K562 (cell line): ENCODE results near the gene WDFY2. TPM values are rescaled to one million over a fixed set of nuclear protein-coding genes. Genes with fewer than 3 reads are reported as not detected.

ENCODE experiments used
- SAP30 ChIP-seq: fragments of 200-600 bp; sonication (generic); IDR thresholded peaks from 2 replicates; pipeline ENCODE4 v1.6.1; 2012; ENCODE audit warnings: borderline replicate concordance, low read depth, mild to moderate bottlenecking, moderate library complexity, low read length, control low read depth, inconsistent platforms; ENCODE audit not compliant: insufficient read depth, poor library complexity, severe bottlenecking
- TEAD4 ChIP-seq, 2 experiments: sonication (generic) in 1 of 2; formaldehyde crosslinking in 1 of 2; IDR thresholded peaks; 2 replicates each; pipeline versions ENCODE4 v1.6.1 to v1.8.0; 2012 to 2022; ENCODE audit warnings: borderline replicate concordance in 1 of 2, inconsistent platforms in 1 of 2, low read length in 1 of 2, mild to moderate bottlenecking in 1 of 2, missing genetic modification reagents in 1 of 2
- polyA plus RNA-seq, 8 experiments: library from polyadenylated mRNA; depleted of rRNA in 4 of 8; stranded (reverse) in 5 of 8; unstranded in 3 of 8; fragments of >200 nt; fragmentation: Nextera tagmentation in 2 of 8; fragmentation: Illumina TruSeq in 1 of 8; extraction: Ambion mirVana in 2 of 8; extraction: Trizol in 1 of 8; gene quantifications; 2 replicates each; pipeline versions ENCODE4 v1.2.1 to v1.2.3, GENCODE V29; 2011 to 2014; ENCODE audit warnings: inconsistent platforms in 1 of 8, missing spikeins in 1 of 8
- total RNA-seq, 7 experiments: library from RNA; depleted of rRNA in 6 of 7; stranded (reverse); fragments of >200 nt in 6 of 7; fragmentation: Illumina TruSeq in 2 of 7; extraction: Trizol in 2 of 7; gene quantifications; 2 replicates each; pipeline versions ENCODE4 v1.2.1 to v1.2.3, GENCODE V29; 2011 to 2021; ENCODE audit warnings: low replicate concordance in 1 of 7
- TF ChIP-seq, protein P1 (sequence below): fragments of 450-650 bp; IDR thresholded peaks from 2 replicates; pipeline ENCODE4 v1.6.1; 2016; ENCODE audit warnings: low read depth
- TF ChIP-seq, protein P2 (sequence below), 2 experiments: fragments of 450-650 bp; formaldehyde crosslinking in 1 of 2; IDR thresholded peaks; 2 replicates each; pipeline versions ENCODE4 v1.4.0 to v1.6.1; 2014 to 2020; ENCODE audit warnings: mild to moderate bottlenecking in 2 of 2, borderline replicate concordance in 1 of 2, low read depth in 1 of 2
- TF ChIP-seq, protein P3 (sequence below): fragments of 200-400 bp; formaldehyde crosslinking; IDR thresholded peaks from 2 replicates; pipeline ENCODE4 v1.6.1; 2017; ENCODE audit warnings: mild to moderate bottlenecking, low read depth, low read length, moderate library complexity

Gene WDFY2
- total and polyA plus RNA-seq, 9 of the 15 experiments (the other 6 are each of a cell fraction or from before 2014, with no cell fraction given), result 0.66 to 6.4 (median 4.4) TPM

DNA sequence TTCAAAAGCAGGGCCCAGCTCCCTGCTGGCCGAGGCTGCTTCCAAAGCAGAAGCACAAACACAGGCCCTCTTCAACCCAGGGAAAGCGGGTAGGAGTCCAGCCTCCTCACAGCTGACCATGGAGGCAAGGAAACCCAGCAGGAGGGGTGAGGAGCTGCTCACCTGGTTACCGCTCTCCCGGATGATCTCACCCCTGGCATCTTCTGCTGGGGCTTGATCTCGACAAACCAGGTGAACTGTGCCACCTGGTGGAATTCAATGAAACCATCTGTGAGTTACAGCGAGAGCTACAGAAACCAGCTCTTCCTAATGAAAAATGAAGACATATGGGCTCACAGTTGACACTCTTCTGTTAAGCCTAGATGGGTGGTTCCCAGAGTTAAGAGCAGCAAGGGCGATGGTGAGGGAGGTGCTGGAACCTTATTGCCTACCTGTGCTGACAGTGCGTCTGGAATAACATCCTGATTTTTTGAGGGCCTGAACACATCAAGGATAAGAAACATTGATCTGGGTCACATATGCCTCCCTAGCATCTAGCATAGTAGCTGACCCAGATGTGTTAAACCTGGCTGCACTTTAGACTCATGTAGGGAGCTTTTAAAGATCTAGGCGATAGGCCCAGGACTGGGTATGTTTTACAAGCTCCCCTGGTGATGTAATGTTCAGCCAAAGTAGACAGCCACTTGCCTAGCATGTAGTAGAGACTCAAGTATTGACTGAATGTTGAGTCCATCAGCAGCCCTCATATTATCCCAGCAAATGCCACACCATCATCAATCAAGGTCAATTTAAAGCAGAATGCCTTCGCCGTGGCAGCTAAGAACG lies 213.6 kb downstream of the WDFY2 start (continued):
- TF ChIP-seq, protein P1, sequence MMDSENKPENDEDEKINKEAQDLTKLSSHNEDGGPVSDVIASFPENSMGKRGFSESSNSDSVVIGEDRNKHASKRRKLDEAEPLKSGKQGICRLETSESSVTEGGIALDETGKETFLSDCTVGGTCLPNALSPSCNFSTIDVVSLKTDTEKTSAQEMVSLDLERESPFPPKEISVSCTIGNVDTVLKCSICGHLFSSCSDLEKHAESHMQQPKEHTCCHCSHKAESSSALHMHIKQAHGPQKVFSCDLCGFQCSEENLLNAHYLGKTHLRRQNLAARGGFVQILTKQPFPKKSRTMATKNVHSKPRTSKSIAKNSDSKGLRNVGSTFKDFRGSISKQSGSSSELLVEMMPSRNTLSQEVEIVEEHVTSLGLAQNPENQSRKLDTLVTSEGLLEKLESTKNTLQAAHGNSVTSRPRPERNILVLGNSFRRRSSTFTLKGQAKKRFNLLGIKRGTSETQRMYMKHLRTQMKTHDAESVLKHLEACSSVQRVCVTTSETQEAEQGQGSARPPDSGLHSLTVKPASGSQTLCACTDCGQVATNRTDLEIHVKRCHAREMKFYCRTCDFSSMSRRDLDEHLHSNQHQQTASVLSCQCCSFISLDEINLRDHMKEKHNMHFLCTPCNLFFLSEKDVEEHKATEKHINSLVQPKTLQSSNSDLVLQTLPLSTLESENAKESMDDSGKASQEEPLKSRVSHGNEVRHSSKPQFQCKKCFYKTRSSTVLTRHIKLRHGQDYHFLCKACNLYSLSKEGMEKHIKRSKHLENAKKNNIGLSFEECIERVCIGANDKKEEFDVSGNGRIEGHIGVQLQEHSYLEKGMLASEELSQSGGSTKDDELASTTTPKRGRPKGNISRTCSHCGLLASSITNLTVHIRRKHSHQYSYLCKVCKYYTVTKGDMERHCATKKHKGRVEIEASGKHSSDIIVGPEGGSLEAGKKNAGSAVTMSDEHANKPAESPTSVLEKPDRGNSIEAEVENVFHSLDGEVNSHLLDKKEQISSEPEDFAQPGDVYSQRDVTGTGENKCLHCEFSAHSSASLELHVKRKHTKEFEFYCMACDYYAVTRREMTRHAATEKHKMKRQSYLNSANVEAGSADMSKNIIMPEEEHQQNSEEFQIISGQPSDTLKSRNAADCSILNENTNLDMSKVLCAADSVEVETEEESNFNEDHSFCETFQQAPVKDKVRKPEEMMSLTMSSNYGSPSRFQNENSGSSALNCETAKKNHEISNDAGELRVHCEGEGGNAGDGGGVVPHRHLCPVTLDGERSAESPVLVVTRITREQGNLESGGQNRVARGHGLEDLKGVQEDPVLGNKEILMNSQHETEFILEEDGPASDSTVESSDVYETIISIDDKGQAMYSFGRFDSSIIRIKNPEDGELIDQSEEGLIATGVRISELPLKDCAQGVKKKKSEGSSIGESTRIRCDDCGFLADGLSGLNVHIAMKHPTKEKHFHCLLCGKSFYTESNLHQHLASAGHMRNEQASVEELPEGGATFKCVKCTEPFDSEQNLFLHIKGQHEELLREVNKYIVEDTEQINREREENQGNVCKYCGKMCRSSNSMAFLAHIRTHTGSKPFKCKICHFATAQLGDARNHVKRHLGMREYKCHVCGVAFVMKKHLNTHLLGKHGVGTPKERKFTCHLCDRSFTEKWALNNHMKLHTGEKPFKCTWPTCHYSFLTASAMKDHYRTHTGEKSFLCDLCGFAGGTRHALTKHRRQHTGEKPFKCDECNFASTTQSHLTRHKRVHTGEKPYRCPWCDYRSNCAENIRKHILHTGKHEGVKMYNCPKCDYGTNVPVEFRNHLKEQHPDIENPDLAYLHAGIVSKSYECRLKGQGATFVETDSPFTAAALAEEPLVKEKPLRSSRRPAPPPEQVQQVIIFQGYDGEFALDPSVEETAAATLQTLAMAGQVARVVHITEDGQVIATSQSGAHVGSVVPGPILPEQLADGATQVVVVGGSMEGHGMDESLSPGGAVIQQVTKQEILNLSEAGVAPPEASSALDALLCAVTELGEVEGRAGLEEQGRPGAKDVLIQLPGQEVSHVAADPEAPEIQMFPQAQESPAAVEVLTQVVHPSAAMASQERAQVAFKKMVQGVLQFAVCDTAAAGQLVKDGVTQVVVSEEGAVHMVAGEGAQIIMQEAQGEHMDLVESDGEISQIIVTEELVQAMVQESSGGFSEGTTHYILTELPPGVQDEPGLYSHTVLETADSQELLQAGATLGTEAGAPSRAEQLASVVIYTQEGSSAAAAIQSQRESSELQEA, result no peak
- TF ChIP-seq SAP30 (no peak), TEAD4 (IDR thresholded peaks at IDR 0.05; ENCODE audit: low read length) (no peak), TEAD4 (CRISPR knock-in tag; IDR thresholded peaks at IDR 0.05; ENCODE audit: borderline replicate concordance) (no peak)
- TF ChIP-seq, protein P2, sequence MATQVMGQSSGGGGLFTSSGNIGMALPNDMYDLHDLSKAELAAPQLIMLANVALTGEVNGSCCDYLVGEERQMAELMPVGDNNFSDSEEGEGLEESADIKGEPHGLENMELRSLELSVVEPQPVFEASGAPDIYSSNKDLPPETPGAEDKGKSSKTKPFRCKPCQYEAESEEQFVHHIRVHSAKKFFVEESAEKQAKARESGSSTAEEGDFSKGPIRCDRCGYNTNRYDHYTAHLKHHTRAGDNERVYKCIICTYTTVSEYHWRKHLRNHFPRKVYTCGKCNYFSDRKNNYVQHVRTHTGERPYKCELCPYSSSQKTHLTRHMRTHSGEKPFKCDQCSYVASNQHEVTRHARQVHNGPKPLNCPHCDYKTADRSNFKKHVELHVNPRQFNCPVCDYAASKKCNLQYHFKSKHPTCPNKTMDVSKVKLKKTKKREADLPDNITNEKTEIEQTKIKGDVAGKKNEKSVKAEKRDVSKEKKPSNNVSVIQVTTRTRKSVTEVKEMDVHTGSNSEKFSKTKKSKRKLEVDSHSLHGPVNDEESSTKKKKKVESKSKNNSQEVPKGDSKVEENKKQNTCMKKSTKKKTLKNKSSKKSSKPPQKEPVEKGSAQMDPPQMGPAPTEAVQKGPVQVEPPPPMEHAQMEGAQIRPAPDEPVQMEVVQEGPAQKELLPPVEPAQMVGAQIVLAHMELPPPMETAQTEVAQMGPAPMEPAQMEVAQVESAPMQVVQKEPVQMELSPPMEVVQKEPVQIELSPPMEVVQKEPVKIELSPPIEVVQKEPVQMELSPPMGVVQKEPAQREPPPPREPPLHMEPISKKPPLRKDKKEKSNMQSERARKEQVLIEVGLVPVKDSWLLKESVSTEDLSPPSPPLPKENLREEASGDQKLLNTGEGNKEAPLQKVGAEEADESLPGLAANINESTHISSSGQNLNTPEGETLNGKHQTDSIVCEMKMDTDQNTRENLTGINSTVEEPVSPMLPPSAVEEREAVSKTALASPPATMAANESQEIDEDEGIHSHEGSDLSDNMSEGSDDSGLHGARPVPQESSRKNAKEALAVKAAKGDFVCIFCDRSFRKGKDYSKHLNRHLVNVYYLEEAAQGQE (IDR thresholded peaks at IDR 0.05; ENCODE audit: borderline replicate concordance), result peak; percentile 62; the same call in 1 of the 2 replicates
- TF ChIP-seq, protein P2 (CRISPR knock-in tag; IDR thresholded peaks at IDR 0.05; ENCODE audit: low read depth), result no peak
- TF ChIP-seq, protein P3, sequence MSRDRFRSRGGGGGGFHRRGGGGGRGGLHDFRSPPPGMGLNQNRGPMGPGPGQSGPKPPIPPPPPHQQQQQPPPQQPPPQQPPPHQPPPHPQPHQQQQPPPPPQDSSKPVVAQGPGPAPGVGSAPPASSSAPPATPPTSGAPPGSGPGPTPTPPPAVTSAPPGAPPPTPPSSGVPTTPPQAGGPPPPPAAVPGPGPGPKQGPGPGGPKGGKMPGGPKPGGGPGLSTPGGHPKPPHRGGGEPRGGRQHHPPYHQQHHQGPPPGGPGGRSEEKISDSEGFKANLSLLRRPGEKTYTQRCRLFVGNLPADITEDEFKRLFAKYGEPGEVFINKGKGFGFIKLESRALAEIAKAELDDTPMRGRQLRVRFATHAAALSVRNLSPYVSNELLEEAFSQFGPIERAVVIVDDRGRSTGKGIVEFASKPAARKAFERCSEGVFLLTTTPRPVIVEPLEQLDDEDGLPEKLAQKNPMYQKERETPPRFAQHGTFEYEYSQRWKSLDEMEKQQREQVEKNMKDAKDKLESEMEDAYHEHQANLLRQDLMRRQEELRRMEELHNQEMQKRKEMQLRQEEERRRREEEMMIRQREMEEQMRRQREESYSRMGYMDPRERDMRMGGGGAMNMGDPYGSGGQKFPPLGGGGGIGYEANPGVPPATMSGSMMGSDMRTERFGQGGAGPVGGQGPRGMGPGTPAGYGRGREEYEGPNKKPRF, result no peak
